Activated CD8-positive, alpha-beta memory T cell treated with anti-CD3 and anti-CD28 coated beads, Interleukin-2, amount 50 U/mL, for 1 hour (primary cell): ENCODE measurements around the gene SYNJ2.

Experiments used
- DNase-seq: peaks from one replicate; pipeline ENCODE4 v3.0.0-alpha.2; 2020; ENCODE audit errors: extremely low read depth

Gene SYNJ2

GRCh38 chr6:158027590-158028285, 46.1 kb downstream of the SYNJ2 start:
- no peak for DNase-seq

GRCh38 chr6:158028421-158028820, 46.8 kb downstream of the SYNJ2 start:
- DNase-seq, result no peak

- no peak for DNase-seq
Measured at GRCh38 chr6:158028876-158029275, 47.2 kb downstream of the SYNJ2 start.

GRCh38 chr6:158029668-158030230, 48.1 kb downstream of the SYNJ2 start:
- no peak for DNase-seq

- DNase-seq, result no peak
Measured at GRCh38 chr6:158030380-158031300, 49.0 kb downstream of the SYNJ2 start.

GRCh38 chr6:158031381-158032353, 50.0 kb downstream of the SYNJ2 start:
- DNase-seq, result no peak

- no peak for DNase-seq
Measured at GRCh38 chr6:158032354-158032733, 50.7 kb downstream of the SYNJ2 start.

GRCh38 chr6:158033077-158033750, 51.6 kb downstream of the SYNJ2 start:
- DNase-seq, result no peak

- no peak for DNase-seq
Measured at GRCh38 chr6:158033751-158034702, 52.4 kb downstream of the SYNJ2 start.

GRCh38 chr6:158036261-158036660, 54.6 kb downstream of the SYNJ2 start:
- DNase-seq, result no peak

- DNase-seq, result no peak
Measured at GRCh38 chr6:158037021-158037420, 55.4 kb downstream of the SYNJ2 start.

GRCh38 chr6:158037771-158038170, 56.1 kb downstream of the SYNJ2 start:
- no peak for DNase-seq

GRCh38 chr6:158038291-158039177, 56.9 kb downstream of the SYNJ2 start:
- no peak for DNase-seq

- DNase-seq, result no peak
Measured at GRCh38 chr6:158039178-158039557, 57.5 kb downstream of the SYNJ2 start.

- DNase-seq, result no peak
Measured at GRCh38 chr6:158039571-158040050, 57.9 kb downstream of the SYNJ2 start.

GRCh38 chr6:158040051-158040803, 58.6 kb downstream of the SYNJ2 start:
- no peak for DNase-seq

GRCh38 chr6:158040804-158041347, 59.2 kb downstream of the SYNJ2 start:
- no peak for DNase-seq

- DNase-seq, result no peak
Measured at GRCh38 chr6:158041370-158041769, 59.7 kb downstream of the SYNJ2 start.
